IMR-90 (cell line): ENCODE data around the gene AOPEP. TPM values are rescaled to one million over a fixed set of nuclear protein-coding genes. Genes with fewer than 3 reads are reported as not detected.
A peak's percentile ranks its signal among the peaks of the same experiment; 100 is the strongest.

Experiments used
- ATAC-seq: fragments of 200-7000 bp; cut with Tn5 transposase; 2 replicates; pipeline ENCODE4 v1.9.1; 2020; ENCODE audit warnings: low read depth, mild to moderate bottlenecking, moderate library complexity
- BruUV-seq: library from RNA; stranded (reverse); fragments of 400-500 nt; replicated peaks from 2 replicates; lab custom pipeline; 2021; lab: Mats Ljungman, UMichigan
- CTCF ChIA-PET: fragments of 300-600 bp; formaldehyde crosslinking; extraction: SDS; loops from one replicate; lab custom pipeline; 2021; ENCODE audit warnings: antibody characterized with exemption; lab: Yijun Ruan, JAX
- POLR2A ChIA-PET: fragments of 300-600 bp; sonication (Branson Sonifier 250); formaldehyde crosslinking; loops from one replicate; lab custom pipeline; 2022; ENCODE audit warnings: antibody characterized with exemption; ENCODE audit not compliant: unreplicated experiment; lab: Charles Lee
- DNase-seq: peaks from one replicate; pipeline ENCODE4 v3.0.0; 2013
- H2AFZ ChIP-seq: replicated peaks from 2 replicates; pipeline ENCODE3; 2013; ENCODE audit warnings: low read length, mild to moderate bottlenecking; ENCODE audit not compliant: poor library complexity
- H2AK5ac ChIP-seq: 2 replicates; pipeline ENCODE4 v1.6.1; 2013; ENCODE audit warnings: low read depth, low read length, inconsistent platforms
- H2AK9ac ChIP-seq: replicated peaks from 2 replicates; pipeline ENCODE3; 2013; ENCODE audit warnings: mild to moderate bottlenecking, low read depth, low read length, moderate library complexity; ENCODE audit not compliant: poor library complexity
- H2BK120ac ChIP-seq: 2 replicates; pipeline ENCODE4 v1.6.1; 2013; ENCODE audit warnings: low read depth, low read length, inconsistent platforms
- H2BK15ac ChIP-seq: 3 replicates; pipeline ENCODE4 v1.6.1; 2013; ENCODE audit warnings: low read depth, low read length, inconsistent platforms
- H2BK20ac ChIP-seq: 2 replicates; pipeline ENCODE4 v1.6.1; 2013; ENCODE audit warnings: low read depth, mild to moderate bottlenecking, inconsistent platforms, low read length, moderate library complexity
- H2BK5ac ChIP-seq: 2 replicates; pipeline ENCODE4 v1.6.1; 2013; ENCODE audit warnings: mild to moderate bottlenecking, low read depth, low read length, inconsistent platforms; ENCODE audit not compliant: poor library complexity, severe bottlenecking
- H3K14ac ChIP-seq: replicated peaks from 2 replicates; pipeline ENCODE4 v1.6.1; 2013; ENCODE audit warnings: low read depth, low read length, inconsistent platforms
- H3K18ac ChIP-seq: 2 replicates; pipeline ENCODE4 v1.6.1; 2013; ENCODE audit warnings: low read depth, low read length, control low read depth
- H3K23ac ChIP-seq: 2 replicates; pipeline ENCODE4 v1.6.1; 2013; ENCODE audit warnings: low read depth, low read length, inconsistent platforms
- H3K27ac ChIP-seq: 2 replicates; pipeline ENCODE4 v1.5.1; 2013; ENCODE audit warnings: mild to moderate bottlenecking, control low read depth, low read length; ENCODE audit not compliant: insufficient read depth
- H3K27me3 ChIP-seq: 2 replicates; pipeline ENCODE4 v1.6.1; 2013; ENCODE audit warnings: low read length; ENCODE audit not compliant: control insufficient read depth, insufficient read depth
- H3K36me3 ChIP-seq: 2 replicates; pipeline ENCODE4 v1.6.1; 2013; ENCODE audit warnings: low read length, mixed read lengths; ENCODE audit not compliant: control insufficient read depth, insufficient read depth
- H3K4ac ChIP-seq: 2 replicates; pipeline ENCODE4 v1.6.1; 2013; ENCODE audit warnings: low read depth, low read length, inconsistent platforms
- H3K4me1 ChIP-seq: 2 replicates; pipeline ENCODE4 v1.6.1; 2013; ENCODE audit warnings: low read length, mixed read lengths; ENCODE audit not compliant: control insufficient read depth, insufficient read depth
- H3K4me2 ChIP-seq: 2 replicates; pipeline ENCODE4 v1.6.1; 2013; ENCODE audit warnings: low read depth, mild to moderate bottlenecking, control low read depth, low read length, moderate library complexity
- H3K4me3 ChIP-seq: 2 replicates; pipeline ENCODE4 v1.5.1; 2013; ENCODE audit warnings: low read depth, mild to moderate bottlenecking, control low read depth, low read length, moderate library complexity; ENCODE audit not compliant: insufficient read depth
- H3K56ac ChIP-seq: 2 replicates; pipeline ENCODE4 v1.6.1; 2013; ENCODE audit warnings: low read length, inconsistent platforms; ENCODE audit not compliant: insufficient read depth; ENCODE audit errors: extremely low read depth
- H3K79me1 ChIP-seq, 2 experiments: 2 replicates each; pipeline ENCODE4 v1.6.1; 2013; ENCODE audit warnings: low read length in 2 of 2, inconsistent platforms in 1 of 2, low read depth in 1 of 2
- H3K9ac ChIP-seq: 2 replicates; pipeline ENCODE4 v1.6.1; 2013; ENCODE audit warnings: low read depth, low read length, control low read depth
- H3K9me1 ChIP-seq: 2 replicates; pipeline ENCODE4 v1.6.1; 2013; ENCODE audit warnings: low read length, inconsistent platforms; ENCODE audit not compliant: insufficient read depth
- H3K9me3 ChIP-seq: 2 replicates; pipeline ENCODE4 v1.6.1; 2013; ENCODE audit warnings: low read length; ENCODE audit not compliant: control insufficient read depth, insufficient read depth
- H4K20me1 ChIP-seq: 2 replicates; pipeline ENCODE4 v1.6.1; 2013; ENCODE audit warnings: low read length, inconsistent platforms; ENCODE audit not compliant: insufficient read depth
- H4K5ac ChIP-seq: 2 replicates; pipeline ENCODE4 v1.6.1; 2013; ENCODE audit warnings: mild to moderate bottlenecking, low read depth, low read length, control low read depth
- H4K8ac ChIP-seq, 2 experiments: 2 replicates each; pipeline ENCODE4 v1.6.1; 2013; ENCODE audit warnings: low read depth in 2 of 2, low read length in 2 of 2, control low read depth in 1 of 2, inconsistent platforms in 1 of 2
- H4K91ac ChIP-seq: 2 replicates; pipeline ENCODE4 v1.6.1; 2013; ENCODE audit warnings: low read depth, low read length, inconsistent platforms; ENCODE audit not compliant: insufficient read depth
- CEBPB ChIP-seq: IDR thresholded peaks from 2 replicates; pipeline ENCODE4 v1.6.1; 2012; ENCODE audit warnings: low read depth, low read length, improper control_type of control experiment
- CHD1 ChIP-seq: IDR thresholded peaks from 2 replicates; pipeline ENCODE4 v1.6.1; 2012; ENCODE audit warnings: low read depth, low read length, improper control_type of control experiment
- FOS ChIP-seq: fragments of 150-350 bp; IDR thresholded peaks from 2 replicates; pipeline ENCODE4 v1.6.1; 2016; ENCODE audit warnings: low read depth, low read length
- SMC3 ChIP-seq: fragments of 150-350 bp; IDR thresholded peaks from 2 replicates; pipeline ENCODE4 v1.6.1; 2016; ENCODE audit warnings: low read depth, mild to moderate bottlenecking, antibody characterized with exemption, low read length, moderate library complexity
- WGBS, 2 experiments: methylation state at CpG; one replicate each; pipeline versions ENCODE4 v1.1.5 to v1.1.7; 2013; ENCODE audit warnings: missing lambda C conversion rate in 2 of 2; ENCODE audit not compliant: insufficient read length in 1 of 2; ENCODE audit errors: extremely low coverage in 2 of 2; 5-methylcytosine and 5-hydroxymethylcytosine counted together
- dilution Hi-C: fragments of 300-500 bp; cut with HindIII; formaldehyde crosslinking; loops from one replicate; pipeline ENCODE4 v1.14.3; 2018; ENCODE audit warnings: low sequenced_read_pairs; ENCODE audit not compliant: unreplicated experiment
- in situ Hi-C: fragments of 300-500 bp; cut with MboI; formaldehyde crosslinking; loops from 3 replicates; pipeline ENCODE4 v1.14.3; 2019; ENCODE audit warnings: low sequenced_read_pairs, inconsistent platforms, mixed read lengths
- intact Hi-C: fragments of 100-400 bp; cut with micrococcal nuclease; formaldehyde crosslinking; loops from 2 replicates; pipeline ENCODE4 v1.10.0; 2022
- polyA plus RNA-seq, 3 experiments: library from polyadenylated mRNA; depleted of rRNA; stranded (reverse); fragments of >200 nt; gene quantifications; 2 replicates each; pipeline ENCODE4 v1.2.3, GENCODE V29; 2012; ENCODE audit warnings: low replicate concordance in 1 of 3
- total RNA-seq: library from RNA; depleted of rRNA; stranded (reverse); fragments of >200 nt; gene quantifications from 2 replicates; pipeline ENCODE4 v1.2.3, GENCODE V29; 2012

AOPEP gene
- total and polyA plus RNA-seq, 2 of the 4 experiments (the other 2 are of a cell fraction), result 34.9 to 38.7 TPM

- no peaks in the 10 kb centered on the region for H4K20me1 ChIP-seq
- no peak overlapping the region for H3K9ac ChIP-seq
- H3K27ac ChIP-seq, result peak overlapping the region; percentile 46; the same call in 1 of the 2 replicates
- no peaks in the 10 kb centered on the region for H3K27me3 ChIP-seq
- 0 out of 4 replicates have a peak overlapping the region, but pooled peaks of 1 of the 2 experiments have one; percentile 20 for H4K8ac ChIP-seq
- no CpG with 5 or more reads among the region's 1 CpG for WGBS, 2 experiments
- intact Hi-C loops, result loop anchor here (2.0 kb wide), 1 partner anchor 22 kb away; no protein-coding TSS in a partner anchor
- peak overlapping the region; percentile 35; the same call in 1 of the 2 replicates for H2BK20ac ChIP-seq
- ATAC-seq (no peak), DNase-seq (peak; percentile 62)
- in situ Hi-C loops, result no loop called here
- ChIA-PET CTCF (no interaction called here), POLR2A (no interaction called here)
- H3K9me3 ChIP-seq, result no peaks in the 10 kb centered on the region
- H4K91ac ChIP-seq, result peak overlapping the region; percentile 38; the same call in 1 of the 2 replicates
- no peak overlapping the region; the same call in 1 of the 2 replicates for H3K4ac ChIP-seq
- H2BK120ac ChIP-seq, result peak overlapping the region; percentile 58
- H3K9me1 ChIP-seq, result peaks cover 13% of the 10 kb centered on the region
- H3K14ac ChIP-seq, result no peak overlapping the region
- peak overlapping the region; percentile 75 for H2BK5ac ChIP-seq
- H2AFZ ChIP-seq, result no peak overlapping the region
- H3K4me2 ChIP-seq, result no peak overlapping the region; the same call in 1 of the 2 replicates
- peak overlapping the region; percentile 31; the same call in 1 of the 2 replicates for H2AK5ac ChIP-seq
- peak; percentile 28; the same call in 1 of the 2 replicates for TF ChIP-seq FOS
- no peak for TF ChIP-seq SMC3
- TF ChIP-seq CHD1, result no peak
- peak; percentile 96 for TF ChIP-seq CEBPB
- H3K4me3 ChIP-seq, result no peak overlapping the region
- peaks cover 3 to 11% of the 10 kb centered on the region in 2 experiments; a peak in 3 of 4 replicates for H3K79me1 ChIP-seq
- H3K56ac ChIP-seq, result no peak overlapping the region
- H3K36me3 ChIP-seq, result no peaks in the 10 kb centered on the region
- no peak overlapping the region for H2AK9ac ChIP-seq
- peak overlapping the region; percentile 20; the same call in 1 of the 2 replicates for H4K5ac ChIP-seq
- 0 out of 3 replicates have a peak overlapping the region, but pooled peaks have one; percentile 8 for H2BK15ac ChIP-seq
- BruUV-seq, result no TSS peak
- dilution Hi-C loops, result no loop called here
- peaks cover 20% of the 10 kb centered on the region for H3K4me1 ChIP-seq
- H3K23ac ChIP-seq, result no peak overlapping the region
- H3K18ac ChIP-seq, result peak overlapping the region; percentile 33; the same call in 1 of the 2 replicates
Observed at GRCh38 chr9:94944626-94945025, 218.1 kb downstream of the AOPEP start.
